DMS79 (cell line): Measurements from ENCODE around the gene VEZT.
"Not testable (repeated sequence)": the region's sequence is repeated elsewhere in the genome, so short reads cannot be mapped to it uniquely, and the experiment has no call there.

Experiments
- DNase-seq: peaks from one replicate; lab custom pipeline; 2025; lab: John Stamatoyannopoulos, UW

VEZT gene

DNA sequence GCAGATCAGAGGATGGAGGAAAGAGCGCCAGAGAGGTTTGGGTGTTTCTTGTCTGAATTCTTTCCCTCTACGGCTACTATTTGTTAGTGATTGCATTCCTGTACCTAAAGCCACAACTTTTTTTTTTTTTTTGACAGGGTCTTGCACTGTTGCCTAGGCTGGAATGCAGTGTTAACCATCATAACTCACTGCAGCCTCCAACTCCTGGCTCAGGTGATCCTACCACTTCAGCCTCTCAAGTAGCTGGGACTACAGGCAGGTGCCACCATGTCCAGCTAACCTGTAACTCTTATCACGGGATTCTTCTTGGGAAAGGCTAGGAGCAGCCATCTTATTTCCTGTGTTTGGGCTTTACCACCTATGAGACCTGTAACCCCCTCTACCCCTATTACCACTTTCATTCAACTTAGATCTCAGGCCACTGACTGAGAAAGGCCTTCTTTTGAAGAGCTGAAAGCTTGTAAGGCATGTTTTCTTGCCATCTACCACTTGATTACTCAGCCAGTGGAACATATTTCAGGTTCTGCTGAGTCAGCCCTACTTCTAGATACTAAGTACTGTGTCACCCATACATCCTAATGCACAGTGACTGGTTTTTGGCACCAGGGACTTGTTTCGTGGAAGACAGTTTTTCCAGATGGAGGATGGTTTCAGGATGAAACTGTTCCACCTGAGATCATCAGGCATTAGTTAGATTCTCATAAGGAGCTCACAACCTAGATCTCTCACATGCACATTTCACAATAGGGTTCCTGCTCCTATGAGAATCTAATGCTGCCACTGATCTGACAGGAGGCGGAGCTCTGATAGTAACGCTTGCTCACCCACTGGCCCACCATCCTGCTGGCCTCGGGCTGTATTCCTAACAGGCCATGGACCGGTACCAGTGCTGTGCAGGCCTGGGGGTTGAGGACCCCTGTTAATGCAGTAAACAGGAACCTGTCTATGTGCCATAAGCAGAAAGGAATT, 6.9 kb downstream of the VEZT start:
- peak; percentile 75 for DNase-seq

DNA sequence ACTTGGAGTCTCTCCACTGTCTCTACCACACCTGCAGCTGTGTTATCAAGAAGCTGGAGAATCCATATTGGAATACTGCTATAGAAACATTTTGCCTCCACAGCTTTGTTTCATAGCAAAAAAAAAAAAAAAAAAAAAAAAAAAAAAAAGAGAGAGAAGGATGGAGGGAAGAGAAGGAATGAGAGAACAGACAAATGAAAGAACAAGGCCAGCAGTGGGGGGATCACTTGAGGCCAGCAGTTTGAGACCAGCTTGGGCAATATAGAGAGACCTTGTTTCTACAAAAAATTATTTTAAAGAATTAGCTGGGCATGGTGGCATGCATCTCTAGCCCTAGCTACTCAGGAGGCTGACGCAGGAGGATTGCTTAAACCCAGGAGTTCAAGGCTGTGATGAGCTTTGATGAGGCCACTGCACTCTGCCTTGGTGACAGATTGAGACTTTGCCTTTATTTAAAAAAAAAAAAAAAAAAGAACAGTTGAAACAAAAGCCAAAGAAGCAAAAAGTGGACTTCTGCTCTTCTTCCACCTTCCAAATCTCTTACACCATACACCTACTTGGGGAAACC, 8.1 kb downstream of the VEZT start:
- DNase-seq = no peak

DNA sequence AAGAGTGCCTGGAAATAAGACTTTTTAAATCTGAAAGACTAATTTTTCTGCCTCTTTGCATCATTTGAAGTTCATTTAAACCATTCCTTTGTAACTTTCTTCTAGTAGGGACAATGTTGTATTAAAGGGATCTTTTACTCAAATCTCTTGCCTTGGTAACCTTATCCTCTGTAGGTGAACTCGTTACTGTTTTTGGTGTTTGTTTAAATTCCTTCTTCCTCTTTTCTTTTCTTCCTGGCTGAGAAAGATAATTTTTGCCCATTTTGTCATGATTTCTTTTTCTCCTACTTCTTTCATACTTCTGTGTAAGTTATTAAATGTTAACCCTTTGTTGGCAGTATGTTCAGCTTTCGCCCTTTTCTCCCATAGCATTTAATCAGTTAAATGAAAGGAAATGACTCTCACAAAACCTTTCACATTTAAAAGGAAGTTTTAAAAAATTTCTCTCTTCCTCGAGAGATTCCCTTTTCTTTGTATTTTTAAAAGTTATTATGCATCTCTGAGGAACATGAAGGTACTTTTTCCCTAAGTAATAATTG, 10.3 kb downstream of the VEZT start:
- DNase-seq = no peak

DNA sequence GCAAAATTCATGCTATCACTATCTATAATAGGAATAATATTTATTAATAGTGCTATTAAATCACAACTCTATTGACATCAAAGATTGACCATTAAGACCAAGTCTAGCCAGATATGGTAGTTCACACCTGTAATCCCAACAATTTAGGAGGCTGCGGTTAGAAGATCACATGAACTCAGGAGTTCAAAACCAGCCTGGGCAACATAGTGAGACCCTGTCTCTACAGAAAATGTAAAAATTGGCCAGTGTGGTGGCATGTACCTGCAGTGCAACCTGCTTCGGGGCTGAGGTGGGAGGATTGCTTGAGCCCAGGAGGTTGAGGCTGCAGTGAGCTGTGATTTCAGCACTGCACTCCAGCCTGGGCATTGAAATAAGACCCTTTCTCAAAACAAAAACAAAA, 11.0 kb downstream of the VEZT start:
- no peak for DNase-seq

DNA sequence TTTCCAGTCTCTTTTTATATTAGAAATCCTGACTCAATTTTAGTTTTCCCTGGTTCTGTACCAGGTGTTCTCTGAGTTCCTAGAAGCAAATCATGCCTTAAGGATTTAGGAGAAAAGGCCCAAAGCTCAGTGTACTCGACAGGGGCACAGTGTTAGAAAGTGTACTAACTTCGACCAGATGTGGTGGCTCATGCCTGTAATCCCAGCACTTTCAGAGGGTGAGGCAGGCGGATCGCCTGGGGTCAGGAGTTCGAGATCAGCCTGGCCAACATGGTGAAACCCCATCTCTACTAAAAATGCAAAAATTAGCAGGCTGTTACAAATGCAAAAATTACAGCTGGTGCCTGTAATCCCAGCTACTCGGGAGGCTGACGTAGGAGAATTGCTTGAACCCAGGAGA, 12.0 kb downstream of the VEZT start:
- DNase-seq = no peak

DNA sequence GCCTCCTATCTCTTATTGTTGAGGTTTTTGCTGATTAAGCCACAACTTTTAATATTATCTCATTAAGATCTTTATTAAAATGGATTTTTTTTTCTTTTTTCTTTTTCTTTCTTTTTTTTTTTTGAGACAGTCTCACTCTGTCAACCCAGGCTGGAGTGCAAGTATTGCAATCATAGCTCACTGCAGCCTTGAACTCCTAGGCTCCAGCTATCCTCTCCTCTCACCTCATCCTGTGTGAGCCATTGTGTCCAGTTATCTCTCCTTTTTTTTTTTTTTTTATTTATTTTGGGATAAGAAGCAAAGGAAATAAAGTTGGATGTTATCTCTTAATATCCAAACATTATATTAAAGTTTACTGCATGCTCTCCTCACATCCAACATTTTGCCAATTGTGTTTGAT, 12.7 kb downstream of the VEZT start:
- no peak for DNase-seq

DNA sequence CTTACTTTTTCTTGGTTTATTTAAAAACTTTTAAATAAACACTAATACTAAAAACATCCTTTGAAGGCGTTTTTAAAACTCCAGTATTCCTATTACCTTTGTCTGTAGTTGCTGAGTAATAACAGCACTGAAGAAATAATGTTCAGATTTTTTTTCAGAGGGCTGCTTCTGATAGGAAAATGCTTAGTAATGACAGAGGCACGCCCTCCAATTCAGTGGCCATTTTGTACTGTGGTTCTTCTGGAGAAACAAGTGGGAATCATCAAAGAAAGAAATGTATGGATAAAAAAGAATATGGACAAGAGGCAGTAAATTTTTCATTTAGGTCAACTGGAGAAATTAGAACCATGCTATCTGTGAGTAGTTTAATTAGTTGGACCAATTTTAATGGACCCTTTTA, 13.6 kb downstream of the VEZT start:
- no peak for DNase-seq

DNA sequence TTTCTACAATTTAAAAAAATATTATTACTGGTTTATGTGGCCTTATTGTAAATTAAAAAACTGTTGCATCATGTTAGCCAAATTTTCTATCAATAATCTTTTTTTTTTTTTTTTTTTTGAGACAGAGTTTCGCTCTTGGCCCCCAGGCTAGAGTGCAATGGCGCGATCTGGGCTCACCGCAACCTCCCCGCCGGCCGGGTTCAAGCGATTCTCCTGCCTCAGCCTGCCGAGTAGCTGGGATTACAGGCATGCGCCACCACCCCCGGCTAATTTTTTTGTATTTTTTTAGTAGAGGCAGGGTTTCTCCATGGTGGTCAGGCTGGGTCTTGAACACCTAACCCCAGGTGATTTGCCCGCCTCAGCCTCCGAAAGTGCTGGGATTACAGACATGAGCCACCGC, 16.6 kb downstream of the VEZT start:
- not testable (repeated sequence) for DNase-seq

DNA sequence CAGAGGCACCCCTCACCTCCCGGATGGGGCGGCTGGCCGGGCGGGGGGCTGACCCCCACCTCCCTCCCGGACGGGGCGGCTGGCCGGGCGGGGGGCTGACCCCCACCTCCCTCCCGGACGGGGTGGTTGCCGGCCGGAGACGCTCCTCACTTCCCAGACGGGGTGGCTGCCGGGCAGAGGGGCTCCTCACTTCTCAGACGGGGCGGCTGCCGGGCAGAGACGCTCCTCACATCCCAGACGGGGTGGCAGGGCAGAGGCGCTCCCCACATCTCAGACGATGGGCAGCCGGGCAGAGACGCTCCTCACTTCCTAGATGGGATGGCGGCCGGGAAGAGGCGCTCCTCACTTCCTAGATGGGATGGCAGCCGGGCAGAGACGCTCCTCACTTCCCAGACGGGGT, 18.0 kb downstream of the VEZT start:
- not testable (repeated sequence) for DNase-seq

DNA sequence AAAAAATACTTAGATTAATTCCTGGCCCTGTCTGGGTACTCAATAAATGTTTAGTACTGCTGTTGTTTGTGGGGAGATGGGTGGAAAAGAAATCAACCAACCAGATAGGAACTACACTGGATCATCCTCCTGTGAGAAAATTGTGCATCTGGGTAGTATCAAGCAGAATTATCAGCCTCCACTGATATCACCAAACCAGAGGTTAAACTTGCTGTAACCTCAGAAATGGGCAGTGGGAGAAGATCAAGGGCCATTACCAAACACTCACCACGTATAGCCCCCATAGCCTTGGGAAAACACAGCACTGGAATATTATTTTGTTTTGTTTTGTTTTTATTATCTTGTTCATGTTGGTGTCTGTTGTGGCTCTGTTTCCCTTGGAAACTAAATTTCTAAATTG, 19.7 kb downstream of the VEZT start:
- no peak for DNase-seq

DNA sequence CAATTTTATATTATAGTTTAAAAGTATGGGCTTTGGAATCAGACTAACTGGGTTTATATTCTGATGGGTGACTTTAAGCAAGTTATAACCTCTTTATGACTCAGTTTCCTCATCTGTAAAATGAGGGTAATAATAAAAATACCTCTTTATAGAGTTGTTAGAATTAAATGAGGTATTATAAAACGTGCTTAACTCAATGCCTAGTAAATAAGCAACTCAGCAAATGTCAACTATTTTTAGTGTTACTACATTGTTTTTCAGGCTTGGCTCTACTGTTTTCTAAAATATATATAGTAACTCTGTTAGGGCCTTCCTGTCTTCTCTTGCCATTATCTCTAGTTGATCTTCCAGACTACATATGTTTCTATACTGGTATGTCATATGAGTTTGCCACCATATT, 20.5 kb downstream of the VEZT start:
- DNase-seq = no peak

DNA sequence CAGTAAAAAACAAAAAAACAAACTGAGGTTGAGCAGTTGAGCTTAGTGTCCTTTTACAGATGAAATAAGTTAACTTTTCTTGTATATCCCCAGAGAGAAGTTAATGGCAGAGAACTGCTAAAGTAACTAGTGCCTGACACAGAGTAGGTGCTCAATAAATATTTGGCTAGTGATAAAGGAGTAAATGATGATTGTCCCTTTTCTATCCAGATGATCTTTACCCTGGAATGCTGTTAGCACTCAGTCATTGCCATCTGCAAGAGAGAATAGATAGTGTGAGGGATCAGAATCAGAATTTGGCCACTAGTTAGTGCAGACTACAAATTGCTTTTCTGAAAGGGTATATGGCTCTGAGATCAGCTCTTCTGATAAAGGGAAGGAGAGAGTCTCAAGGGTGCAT, 21.6 kb downstream of the VEZT start:
- no peak for DNase-seq

DNA sequence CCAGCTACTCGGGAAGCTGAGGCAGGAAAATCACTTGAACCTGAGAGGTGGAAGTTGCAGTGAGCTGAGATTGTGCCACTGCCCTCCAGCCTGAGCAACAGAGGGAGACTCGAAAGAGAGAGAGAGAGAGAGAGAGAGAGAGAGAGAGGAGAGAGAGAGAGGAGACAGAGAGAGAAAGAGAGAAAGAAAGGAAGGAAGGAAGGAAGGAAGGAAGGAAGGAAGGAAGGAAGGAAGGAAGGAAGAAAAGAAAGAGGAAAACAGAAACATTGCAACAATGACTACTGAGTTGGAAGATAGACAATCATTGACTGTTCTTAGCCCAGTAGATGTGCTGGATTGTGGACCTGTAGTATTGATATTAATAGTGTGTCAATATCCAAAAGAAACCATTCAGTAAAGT, 22.2 kb downstream of the VEZT start:
- not testable (repeated sequence) for DNase-seq

DNA sequence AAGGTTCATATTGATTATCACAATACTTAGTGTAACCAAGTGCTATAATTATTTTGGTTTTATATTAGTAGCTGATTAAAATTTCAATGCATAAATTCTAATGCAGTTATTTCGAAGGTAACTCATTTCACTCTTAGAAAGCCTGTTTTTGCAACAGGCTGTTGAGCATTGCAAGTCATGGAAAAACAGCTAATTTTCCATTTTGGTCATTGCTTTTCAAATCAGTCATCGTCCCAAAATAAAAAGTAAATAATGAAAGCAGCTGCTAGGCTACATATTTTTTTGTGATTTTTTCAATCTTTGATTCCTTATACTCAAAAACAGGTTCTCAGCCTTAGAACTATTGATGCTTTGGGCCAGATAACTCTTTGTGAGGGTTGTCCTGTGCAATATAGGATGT, 22.9 kb downstream of the VEZT start:
- DNase-seq = no peak

DNA sequence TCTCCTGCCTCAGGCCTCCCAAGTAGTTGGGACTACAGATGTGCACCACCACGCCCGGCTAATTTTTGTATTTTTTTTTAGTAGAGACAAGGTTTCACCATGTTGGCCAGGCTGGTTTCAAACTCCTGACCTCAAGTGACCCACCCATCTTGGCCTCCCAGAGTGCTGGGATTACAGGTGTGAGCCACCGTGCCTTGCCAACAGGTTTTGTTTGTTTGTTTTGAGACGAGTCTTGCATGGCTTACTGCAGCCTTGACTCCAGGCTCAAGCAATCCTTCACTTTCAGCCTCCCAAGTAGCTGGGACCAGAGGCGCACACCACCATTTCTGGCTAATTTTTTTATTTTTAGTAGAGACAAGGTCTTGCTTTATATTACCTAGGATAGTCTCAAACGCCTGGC, 23.5 kb downstream of the VEZT start:
- DNase-seq = not testable (repeated sequence)

DNA sequence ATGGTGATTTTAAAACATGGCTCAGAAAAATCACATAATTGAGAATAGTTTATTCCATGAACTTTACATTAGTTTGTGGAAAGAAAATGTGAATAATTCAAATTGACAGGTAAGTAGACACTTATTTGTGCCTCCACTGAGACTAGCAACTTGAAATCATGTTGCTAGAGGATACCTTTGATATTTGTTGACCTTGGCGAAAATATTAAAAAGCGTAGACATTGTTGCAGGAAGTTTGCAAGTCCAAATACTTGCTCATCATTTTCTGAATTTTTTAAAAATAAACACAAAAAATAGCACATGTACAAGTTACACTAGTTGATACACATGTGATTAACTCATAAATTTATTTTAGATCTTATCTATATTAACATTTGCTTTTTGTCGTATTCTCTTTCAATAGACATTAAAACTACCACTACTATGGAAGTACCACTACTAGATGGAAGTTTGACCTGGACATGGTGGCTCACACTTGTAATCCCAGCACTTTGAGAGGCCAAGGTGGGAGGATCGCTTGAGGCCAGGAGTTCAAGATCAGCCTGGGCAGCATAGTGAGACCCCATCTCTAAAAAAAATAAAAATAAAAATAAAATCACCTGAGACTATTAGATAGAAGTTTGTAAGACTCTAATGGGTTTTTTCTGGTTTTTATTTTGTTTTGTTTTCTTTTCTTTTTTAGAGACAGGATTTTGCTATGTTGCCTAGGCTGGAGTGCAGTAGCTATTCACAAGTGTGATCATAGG, 24.3 kb downstream of the VEZT start:
- DNase-seq = no peak

DNA sequence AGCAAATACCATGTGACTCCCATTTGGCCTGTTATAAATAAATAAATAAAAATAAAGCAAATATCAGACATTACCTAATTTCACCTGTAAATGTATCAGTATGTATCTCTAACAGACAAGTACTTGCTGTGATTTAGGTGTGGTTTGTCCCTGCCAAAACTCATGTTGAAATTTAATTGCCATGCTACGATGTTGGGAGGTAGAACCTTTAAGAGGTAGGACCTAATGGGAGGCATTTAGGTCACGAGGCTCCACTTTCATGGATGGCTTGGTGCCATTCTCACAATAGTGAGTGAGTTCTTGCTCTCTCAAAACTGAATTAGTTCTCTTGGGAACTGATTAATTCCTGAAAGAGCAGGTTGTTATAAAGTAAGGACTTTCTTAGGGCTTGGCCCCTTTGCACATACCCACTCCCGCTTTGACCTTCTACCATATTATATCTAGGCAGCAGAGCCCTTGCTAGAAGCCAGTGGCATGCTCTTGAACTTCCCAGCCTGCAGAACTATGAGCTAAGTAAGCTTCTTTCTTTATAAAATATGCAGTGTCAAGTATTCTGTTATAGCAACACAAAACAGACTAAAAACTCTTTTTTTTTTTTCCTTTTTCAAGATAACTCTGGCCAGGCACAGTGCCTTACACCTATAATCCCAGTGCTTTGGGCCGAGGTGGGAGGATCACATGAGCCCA, 26.0 kb downstream of the VEZT start:
- DNase-seq = no peak

DNA sequence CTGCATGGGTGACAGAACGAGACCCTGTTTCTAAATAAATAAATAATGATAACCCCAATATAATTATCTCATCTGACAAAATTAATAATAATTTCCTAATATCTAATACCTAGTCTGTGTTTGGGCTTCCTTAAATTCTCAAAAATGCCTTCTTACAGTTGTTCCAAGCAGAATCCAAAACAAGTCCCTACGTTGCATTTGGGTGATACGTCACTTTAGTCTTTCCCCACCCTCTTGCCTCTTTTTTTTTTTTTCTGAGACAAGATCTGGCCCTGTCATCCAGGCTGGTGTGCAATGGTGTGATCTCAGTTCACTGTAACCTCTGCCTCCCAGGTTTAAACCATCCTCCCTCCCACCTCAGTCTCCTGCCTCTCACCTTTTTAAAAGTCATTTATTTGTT, 26.7 kb downstream of the VEZT start:
- DNase-seq = no peak

DNA sequence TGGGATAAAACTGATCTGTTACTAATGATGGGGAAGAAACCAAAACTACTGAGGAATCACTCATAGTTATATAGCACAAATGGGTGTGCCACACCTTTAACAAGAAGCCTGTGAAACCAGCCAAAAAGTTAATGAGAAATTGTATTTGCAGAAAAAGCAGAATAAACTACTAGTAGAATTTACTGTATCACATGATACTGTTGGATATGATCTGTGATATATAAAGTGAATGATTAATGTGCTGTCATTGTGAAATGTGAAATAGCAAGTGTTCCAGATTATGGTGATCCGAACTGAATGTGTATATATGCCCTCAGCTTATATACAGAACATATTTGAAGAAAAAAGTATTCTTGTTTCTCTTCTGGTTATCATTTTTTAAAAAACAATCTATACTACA, 30.5 kb downstream of the VEZT start:
- DNase-seq = no peak

DNA sequence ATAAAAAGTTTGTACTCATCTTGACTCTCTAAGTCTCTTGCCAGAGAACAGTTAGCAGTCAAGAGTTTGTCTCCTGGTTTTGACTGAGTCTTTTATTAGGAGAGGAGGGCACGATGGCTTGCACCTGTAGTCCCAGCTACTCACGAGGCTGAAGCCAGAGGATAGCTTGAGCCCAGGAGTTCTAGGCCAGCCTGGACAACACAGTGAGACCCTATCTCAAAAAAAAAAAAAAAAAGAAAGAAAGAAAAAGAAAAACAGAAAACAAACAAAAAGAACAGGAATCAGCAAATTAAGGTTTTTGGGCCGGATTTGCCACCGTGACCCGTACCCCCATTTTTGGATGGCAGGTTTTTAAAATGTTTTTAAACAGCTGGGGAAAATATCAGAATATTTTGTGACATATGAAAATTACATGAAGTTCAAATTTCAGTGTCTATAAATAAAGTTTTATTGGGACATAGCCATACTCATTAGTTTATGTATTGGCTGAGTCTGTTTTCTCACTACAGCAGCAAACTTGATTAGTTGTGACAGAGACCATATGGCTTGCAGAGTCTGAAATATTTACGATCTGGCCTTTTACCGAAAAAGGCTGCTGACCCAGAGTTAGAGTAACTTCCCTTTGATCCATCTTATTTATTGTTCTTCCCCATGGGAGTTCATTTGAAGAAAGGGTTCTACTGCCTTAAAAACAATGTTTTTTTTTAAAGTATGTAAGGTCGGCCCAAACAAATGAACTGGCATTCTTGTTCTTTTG, 31.2 kb downstream of the VEZT start:
- DNase-seq = no peak

DNA sequence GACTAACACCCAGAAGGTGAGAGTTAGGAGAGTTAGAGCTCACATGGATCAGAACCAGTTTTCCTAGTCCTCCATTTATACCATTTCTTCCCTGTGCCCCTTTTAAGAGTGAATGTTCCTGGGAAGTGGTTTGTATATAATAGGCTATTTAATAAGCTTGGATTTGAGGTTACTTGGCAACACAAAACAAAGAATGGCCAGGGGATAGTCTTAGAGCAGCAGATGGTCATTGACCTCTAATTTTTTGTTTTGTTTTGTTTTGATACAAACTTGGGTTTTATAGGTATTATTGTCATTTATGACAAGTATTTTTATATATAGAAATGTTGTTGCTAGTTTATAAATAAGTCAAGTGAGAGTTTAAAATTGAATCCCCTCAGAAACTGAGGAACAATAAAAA, 35.8 kb downstream of the VEZT start:
- DNase-seq = no peak
